Bone marrow (tissue), 2 donors: Measurements from ENCODE around the gene ECM2.

Experiments used
- DNase-seq, 2 donors: peaks; one replicate each; lab custom pipeline; 2025; lab: John Stamatoyannopoulos, UW

The ECM2 gene

DNA sequence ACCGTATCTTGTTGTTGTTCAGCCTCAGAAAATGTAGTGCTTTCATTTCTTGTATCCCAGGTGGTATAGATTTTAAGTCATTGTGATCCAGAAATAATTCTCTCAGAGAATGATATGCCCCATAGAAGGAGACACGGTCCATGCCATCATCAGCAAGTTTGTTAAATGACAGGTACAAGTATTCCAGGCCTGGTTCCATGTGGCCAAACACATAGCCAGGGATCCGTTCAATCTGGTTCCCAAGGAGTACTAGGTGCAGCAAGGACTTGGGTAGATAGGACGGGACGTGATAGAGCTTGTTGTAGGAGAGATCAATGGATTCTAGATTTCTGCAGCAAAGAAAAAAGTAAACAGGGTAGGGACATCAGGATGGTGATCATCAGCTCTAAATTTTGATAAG lies 35.1 kb downstream of the ECM2 start:
- no peak for DNase-seq

DNA sequence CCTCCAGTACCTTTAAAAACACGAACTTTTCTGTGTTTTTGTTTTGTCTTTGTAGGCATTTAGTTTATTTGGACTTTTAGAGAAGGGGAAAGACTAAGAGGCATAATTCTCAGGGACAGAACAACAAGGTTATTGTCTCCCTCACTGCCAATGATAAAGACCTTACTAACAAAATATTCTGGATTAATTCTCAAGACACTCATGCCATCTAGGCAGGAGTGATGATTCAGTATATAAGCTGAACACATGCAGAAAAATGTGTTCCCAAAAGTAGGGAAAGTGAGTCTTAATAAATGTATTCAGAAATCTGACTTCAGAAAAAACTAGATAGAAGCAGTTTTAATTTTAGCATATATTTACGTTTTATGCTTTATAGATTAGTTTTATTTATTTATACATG lies 36.1 kb downstream of the ECM2 start:
- no peak for DNase-seq

DNA sequence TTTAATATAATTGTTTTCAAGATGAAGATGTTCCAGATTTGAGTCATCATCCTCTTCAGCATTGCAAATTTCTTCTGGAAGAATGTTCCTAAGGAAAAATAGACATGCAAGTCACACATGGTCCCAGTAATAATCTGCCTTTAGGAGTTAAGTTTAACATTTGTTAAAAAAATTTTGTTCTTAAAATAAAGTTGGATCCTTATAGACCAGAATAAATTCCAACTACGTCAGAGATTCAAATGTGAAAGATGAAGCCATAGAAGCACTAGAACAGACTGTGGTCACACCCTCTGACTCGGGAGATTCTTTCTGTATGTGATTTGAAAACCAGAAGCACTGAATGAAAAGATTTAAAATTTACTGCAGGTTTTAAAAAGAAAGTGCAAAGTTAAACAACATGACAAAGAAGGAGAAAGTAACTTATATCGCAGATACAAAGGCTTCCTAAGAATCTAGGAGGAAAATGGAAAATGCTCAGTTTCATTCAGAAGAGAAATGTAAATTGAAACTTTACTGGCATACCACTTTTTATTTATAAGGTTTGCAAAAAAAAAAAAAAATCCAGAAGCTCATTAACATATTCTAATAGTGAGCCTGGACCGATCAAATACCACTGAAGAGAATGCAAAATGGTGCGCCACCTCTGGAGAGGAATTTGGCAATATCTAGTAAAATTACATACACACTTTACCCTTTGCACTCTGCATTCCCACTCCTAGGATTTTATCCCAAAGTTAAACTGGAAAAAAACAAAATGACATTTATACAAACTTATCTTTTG lies 39.2 kb downstream of the ECM2 start:
- DNase-seq: no peak

DNA sequence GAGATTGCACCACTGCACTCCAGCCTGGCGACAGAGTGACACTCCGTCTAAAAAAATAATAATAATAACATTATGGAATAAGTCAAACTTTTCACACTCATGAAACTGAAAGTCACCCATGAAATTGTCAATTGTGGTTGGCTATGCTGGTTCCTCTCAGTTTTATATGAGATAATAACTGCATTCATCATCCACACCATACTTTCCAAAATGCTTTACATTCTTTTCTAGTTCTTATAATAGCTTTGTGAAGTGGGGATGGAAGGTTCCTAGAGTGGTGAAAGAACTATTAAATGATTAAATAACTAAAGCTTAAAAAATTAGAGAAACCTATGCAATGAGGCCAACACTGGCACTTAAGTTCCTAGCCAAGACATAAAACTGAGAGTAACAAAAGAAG lies 40.9 kb downstream of the ECM2 start:
- no peak for DNase-seq

DNA sequence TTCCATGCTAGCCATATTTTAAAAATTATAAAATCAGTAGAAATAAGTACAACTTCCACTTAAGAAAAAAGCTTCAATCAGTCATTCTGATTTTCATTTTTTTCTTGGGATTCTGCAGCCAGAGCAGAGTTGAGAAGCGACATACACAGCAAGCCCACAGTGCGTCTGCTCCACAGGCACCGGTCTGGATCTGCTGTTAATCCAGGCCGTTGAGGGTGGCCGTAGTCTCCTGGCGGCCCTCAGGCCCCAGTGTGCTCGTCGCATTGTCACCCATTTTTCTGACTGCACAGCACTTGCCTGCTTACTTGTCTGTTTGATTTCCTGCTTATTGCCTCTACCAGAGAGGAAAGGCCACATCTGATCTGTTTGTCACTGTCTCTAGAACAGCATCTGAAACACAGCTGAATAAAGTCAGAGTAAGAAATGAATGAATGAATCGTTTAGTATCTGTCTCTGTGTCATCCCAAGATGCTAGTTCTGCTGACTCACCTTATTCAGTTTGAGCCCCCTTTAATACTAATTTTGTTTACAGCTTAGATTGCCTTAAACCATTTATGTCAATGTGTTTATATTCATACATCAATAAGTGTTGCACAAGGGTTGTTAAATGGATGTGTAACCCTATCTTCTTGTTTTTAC lies 41.9 kb downstream of the ECM2 start:
- DNase-seq: no peak

DNA sequence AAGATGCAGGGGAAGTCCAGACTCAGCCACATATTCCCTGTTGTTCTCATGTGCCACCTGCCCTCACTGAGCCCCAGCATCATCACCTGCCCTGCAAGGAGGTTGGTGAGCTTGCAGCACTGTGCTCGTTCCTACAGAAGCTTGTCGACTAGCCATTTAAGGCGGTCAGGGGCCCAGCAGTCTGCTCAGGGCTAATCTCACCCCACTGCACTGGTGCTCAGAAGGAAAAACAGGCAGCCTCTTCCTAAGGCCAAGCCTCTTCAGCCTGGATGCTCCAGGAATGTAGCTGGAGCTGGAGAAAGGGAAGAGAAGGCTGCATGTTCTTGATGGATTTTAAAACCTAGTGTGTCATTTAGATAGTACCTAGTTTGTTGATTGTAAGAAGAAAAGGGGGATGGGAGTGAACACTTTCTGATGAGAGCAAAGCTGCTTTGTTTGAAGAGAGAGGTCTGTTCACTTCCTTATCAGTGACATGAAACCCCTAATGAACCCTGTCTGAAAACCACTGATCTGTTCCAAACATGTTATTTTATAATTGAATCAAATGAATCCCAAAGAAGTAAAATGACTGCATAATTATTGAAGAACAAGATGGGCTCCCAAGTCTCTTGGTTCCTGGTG lies 42.9 kb downstream of the ECM2 start:
- DNase-seq: no peak

DNA sequence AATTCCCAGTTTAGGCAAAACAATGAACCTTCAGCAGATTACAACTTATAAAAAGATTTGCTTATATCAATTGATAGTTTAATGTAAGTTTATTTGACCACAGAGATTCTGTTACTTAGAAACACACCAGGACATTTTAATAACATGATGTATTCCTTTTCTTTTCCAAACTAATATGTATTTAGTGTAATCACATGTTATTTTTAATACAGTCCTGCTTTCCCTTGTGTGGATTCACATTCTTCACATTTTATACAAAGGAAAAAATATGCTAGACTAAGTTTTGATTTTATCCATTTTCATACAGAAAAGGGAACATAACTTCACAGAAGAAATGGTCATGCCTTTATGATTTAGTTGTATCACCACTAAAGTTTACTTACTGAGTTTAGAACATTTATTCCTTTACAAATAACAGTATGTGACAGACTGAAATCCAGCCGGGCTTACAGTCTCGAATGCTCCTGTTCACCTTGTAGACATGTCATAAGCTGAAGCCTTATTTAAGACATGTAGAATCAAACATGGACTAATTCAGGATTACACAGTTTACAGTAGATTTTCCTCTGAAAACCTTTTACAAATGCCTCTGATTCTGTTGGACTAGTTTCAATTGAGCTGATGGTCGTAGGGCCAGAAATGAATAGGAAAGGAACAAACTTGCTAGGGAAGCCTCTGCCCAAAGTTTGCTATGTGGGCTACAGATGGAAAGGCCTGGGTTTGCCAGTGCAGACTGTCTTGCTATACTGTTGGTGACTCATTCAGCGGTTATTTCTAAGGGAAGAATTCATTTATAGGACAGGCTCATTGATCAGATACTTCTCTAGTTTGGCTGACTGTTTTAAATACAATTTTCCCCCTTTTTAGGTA lies 46.9 kb downstream of the ECM2 start:
- no peak for DNase-seq

DNA sequence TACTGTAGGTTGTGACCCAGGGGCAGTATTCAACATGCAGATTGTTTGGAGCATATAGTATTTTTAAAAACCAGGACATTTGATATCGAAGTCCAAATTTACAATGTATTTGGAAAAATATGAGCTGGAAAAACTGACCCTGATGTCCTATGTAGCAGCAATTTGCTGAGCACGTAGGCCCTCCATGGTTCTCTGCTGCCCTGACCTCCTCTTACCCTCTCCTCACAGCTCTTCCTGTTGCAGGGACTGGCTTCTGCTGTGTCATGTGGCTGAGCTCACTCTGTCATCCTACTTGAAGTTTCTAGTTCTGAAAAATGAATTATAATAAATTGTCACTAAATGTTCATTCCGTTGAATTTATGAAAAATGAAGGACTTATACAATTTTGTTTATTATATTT lies 49.4 kb downstream of the ECM2 start:
- no peak for DNase-seq

DNA sequence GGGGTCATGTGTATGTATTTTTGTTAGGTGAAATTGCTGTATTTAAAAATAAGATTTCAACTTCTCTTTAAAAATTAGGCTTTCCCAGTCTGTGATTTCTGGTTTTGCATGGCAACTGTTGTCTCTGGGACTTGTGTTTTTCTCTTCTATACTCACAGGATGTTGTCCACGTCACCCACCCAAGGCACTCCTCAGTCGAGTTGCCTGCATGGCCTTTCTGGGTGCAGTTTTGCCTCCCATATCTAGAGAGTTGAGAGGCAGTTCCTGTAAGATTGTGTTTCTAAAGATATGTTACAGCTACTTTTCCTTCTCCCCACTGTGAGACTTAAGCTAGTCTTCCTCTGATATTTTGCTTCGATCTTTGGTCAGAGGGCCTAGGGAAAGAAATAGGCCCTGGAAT lies 51.2 kb downstream of the ECM2 start:
- DNase-seq: no peak

DNA sequence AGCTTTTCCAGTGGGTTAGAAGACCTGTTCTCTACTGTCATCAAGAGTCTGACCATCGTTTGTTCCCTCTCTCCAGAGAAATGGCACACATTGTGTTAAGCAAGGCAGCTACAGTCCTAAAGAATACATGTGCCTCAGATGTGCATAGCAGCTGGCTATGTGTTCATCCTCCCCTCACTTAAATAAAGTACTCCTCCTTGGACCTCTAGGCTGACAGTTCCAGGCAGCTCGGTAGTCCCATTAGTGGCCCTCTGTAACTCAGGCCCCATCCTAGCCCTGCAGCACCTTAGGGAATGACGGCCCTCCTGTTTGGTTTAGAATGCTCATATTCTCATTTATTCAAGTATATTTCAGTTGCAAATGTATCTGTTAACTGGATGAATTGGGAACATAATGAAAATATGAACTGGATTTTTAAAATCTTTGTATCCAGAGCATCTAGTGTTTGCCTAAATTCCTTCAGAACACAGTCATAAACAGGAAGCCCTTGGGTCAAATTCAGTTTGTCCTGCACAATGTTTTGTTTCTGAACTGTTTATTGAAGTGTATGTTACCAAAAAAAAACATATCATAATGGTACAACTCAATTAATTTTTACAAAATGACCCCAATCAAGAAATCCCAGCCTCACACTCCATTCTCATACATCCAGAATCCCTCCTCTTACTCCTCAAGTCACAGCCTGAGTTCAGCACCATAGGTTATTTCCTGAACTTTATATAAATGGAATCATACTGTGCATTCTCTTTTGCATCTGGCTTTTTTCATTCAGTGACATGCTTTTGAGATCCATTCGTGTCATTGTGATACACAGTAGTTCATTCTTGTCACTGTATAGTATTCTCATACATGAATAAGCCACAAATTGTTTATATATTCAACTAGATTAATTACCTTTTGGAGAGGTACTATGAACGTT lies 51.9 kb downstream of the ECM2 start:
- no peak for DNase-seq

DNA sequence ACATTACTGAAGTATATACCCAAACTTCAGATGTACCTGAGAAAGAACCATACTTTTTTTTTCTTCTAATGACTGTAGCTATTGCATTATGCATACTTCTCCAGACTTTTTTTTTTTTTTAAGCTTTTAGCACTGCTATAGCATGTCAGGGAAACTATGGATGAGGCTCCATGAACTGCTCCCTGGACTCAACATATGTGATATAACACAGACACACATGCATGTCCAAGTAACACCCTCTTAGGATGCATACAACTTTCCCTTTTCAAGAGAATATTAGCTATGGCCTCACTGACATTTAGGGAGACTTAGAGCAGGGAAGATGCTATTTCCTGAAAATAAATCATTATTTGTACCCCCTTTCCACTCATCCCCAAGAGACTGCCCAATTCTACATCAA lies 53.0 kb downstream of the ECM2 start:
- DNase-seq: no peak

DNA sequence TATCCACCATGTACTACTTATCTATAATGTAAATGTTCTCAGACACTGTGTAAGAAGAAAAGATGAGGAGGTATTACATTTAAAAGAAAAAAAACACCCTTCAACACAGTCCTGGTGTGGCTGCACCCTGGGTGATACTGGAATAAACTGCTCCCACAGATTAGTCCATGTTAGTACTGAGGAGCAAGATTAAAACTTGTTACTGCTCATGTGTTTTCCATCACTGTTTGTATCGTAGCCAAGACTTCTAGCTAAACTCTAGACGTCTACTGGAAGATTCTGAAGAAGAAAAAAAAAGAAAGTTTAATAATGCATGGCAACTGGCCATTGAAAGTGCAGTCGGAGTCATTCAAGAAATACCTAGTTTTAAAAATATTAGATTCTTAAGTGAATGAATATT lies 53.5 kb downstream of the ECM2 start, which contains the start of gene ASPN:
Gene ASPN (minus strand): TSS at position 178 of the 400 bp plus-strand sequence.
- no peak for DNase-seq

DNA sequence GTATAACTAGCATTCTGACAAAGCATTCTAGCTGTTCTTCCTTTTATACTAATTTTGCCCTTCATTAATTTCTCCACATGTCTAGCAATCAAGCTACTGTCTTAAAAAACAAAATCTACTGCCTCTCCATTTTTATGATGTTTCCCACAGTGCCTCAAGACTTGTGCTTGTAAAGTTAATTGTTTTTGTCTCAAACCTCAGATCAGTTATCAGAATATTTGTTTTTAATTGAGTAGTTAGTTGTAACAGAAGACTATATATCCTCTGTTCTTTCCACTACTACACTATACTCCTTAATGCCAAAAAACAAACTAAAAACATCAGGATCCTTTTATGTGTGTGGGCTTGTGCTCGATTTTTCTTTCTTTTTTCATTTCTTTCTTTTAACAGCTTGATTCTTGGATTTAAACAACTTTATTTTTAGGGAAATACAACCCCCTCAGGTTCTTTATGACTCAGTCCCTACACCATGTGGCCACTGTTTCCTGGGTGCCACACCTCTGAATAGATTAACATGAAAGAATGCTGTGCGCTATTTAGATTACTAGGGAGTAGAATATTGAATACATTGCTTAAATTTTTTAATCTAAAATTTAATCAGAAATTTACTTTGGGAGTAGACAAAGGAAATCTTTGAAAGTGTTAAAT lies 54.7 kb downstream of the ECM2 start:
- no peak for DNase-seq

DNA sequence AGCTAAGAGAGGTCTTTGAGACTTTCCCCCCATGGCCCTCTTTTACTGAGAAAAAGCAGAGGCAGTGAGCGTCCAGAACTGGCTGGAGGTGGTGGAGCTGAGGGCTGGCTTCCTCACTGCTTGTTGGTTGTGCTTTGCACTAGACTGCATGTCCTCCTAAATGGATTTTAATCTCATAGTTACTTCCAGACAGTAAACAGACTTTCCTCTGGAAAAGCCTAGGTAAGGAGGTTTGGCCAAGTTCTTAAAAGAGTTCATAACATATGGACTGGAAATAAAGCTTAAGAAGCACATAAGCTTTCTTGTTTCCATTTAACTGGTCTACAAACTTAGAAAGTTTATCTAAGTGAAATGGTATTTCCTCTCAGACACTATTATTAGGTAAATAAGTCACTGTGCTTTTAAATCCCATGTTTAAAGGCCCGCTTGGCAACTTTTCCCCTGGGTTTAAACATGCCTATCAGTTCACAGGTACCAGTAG lies 55.5 kb downstream of the ECM2 start:
- DNase-seq: no peak

DNA sequence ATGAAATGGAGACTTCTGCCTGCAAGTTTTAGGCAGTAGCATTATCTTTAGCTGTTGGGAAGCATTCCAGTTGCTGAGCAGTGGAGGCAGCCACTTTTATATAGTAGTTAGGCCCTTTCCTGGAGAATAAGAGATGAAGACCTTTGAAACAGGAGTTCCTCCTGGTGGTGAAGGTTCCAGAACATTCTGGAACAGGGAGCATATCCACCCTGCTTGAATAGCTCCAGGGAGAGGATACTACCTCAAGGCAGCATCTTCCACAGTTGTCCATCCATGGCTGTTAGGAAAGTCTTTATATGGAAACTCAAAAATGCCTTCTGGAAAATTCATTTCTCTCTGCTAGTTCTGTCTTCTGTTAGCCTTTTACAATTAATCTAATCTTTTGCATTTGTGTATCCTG lies 56.4 kb downstream of the ECM2 start:
- no peak for DNase-seq

DNA sequence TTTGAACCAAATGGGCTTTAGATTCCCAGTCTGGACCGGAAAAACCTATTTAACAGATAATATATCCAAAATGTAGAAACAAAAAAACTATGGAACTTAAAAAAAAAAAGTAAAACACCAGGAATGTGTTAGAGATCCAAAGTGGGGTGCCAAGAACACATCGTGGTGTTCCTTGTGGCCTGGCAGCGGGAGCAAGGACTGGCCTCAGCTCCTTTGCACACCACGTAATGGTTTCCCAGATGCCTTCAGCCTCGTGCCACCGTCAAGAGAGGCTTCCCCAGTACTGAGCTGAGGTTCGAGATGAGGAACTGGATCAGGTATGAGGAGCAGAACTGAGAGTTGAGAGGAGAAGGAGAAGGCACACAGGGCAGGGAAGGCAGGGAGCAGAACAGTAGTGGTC lies 57.0 kb downstream of the ECM2 start:
- no peak for DNase-seq

DNA sequence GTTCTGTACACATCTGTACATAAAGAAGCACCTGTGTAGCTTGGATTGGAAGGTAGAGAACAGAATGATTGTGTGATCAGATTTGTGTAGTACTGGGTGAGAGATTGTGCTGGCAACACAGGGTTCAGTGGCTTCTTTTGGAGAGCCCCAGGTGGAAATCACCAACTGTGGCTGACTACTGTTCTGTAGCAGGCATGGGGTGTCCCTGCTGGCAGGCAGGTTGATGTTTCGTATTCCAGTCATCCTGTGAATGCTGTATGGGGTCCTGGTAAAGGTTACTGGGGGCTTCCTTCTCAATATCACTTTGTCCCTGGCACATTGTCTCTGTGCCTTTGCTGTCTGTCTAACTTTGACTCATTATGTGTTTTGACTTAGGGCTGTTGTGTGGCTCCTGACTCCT lies 58.8 kb downstream of the ECM2 start:
- DNase-seq: no peak

DNA sequence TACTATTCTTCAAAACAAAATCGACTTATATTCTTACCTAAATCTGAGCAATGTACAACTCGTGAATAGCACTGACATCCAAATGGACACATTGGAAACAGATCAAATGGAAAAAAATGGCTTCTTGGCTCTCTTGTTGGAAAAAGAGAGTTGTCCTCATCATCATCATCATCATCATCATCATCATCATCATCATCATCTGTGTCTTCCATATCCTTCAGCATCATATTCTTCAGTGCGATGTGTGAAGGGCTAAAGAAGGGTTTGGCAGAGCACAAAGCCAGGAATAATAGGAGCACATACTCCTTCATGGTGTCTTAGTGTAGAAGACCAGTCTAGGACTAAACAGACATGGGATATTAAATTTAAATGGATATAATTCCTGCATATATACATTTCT lies 61.2 kb downstream of the ECM2 start:
- no peak for DNase-seq

DNA sequence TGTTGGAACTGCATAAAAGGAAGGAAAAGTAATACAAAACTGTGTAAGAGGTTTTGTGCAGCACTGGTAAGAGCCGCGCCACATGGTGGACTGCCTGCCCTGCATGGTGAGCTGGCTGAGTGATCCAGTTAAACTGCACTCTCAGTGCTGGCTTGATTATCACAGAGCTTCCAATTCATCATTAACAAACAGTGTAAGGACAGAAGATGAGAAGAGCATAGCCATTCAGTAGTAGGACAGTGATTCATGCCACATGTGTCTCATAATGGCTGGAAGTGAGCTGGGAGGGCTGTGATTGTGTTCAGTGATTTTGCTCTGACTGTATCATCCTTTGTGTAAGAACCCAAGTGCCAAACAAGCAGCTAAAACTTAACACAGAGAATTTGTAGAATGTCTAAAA lies 67.6 kb downstream of the ECM2 start:
- DNase-seq: no peak

DNA sequence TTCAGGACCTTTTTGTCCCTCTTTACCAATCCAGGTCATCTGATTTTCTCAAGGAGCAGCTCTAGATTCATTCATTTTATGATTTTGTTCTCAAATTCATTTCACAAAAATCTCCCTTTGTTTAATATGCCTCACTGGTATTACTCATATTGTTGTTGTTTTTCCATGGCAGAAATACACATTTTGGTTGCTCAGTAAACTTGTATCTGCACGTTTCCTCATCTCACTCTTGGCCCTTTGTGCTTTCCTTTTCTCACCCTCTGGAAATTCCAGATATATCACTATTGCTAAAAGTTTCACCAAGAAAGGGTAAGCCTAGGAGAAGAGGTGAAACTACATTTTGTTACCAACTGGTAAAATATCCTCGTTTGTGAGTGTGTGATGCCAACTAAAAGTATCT lies 68.3 kb downstream of the ECM2 start:
- DNase-seq: no peak

DNA sequence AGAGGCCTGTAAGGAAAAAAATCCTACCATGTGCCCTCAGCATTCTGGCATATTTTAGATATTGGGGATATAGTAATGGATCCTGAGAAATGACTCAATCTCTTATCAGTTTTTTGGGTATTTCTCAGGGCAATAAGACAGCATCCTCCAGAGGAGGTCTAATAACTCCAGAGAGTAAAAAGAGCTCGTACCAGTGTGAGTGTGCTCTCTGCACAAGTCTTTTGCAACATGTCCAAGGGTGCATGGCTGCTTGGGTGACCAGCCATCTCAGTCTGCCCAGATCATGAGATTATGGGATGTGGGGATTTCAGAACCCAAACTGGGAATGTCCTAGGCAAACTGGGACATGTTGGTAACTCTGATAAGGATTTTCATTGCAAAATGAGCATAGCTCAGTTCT lies 68.7 kb downstream of the ECM2 start:
- DNase-seq: no peak
